PFSK-1 (cell line): Measurements from ENCODE around the gene SRRM5.

Experiments
- FOXP2 ChIP-seq: optimal IDR thresholded peaks from 2 replicates; pipeline ENCODE3; 2011; ENCODE audit warnings: borderline replicate concordance, control low read depth, inconsistent platforms; ENCODE audit not compliant: insufficient read depth; ENCODE audit errors: extremely low read length, extremely low read depth
- POLR2AphosphoS5 ChIP-seq: IDR thresholded peaks from 2 replicates; pipeline ENCODE4 v1.6.1; 2012; ENCODE audit warnings: low read depth, mild to moderate bottlenecking, control low read depth, low read length, moderate library complexity
- SIN3A ChIP-seq: IDR thresholded peaks from 2 replicates; pipeline ENCODE4 v1.6.1; 2012; ENCODE audit warnings: mild to moderate bottlenecking, low read length, moderate library complexity, borderline replicate concordance; ENCODE audit not compliant: insufficient read depth
- TAF1 ChIP-seq: IDR thresholded peaks from 2 replicates; pipeline ENCODE4 v1.6.1; 2012; ENCODE audit warnings: low read length, control low read depth, borderline replicate concordance; ENCODE audit not compliant: insufficient read depth
- TF ChIP-seq, protein P1 (sequence below), 2 experiments: IDR thresholded peaks; 2 replicates each; pipeline versions ENCODE4 v1.6.1 to v1.8.0; 2011 to 2012; ENCODE audit warnings: low read depth in 2 of 2, low read length in 2 of 2, control low read depth in 1 of 2, inconsistent platforms in 1 of 2, mild to moderate bottlenecking in 1 of 2, moderate library complexity in 1 of 2; ENCODE audit not compliant: insufficient read depth in 1 of 2

SRRM5 gene

DNA sequence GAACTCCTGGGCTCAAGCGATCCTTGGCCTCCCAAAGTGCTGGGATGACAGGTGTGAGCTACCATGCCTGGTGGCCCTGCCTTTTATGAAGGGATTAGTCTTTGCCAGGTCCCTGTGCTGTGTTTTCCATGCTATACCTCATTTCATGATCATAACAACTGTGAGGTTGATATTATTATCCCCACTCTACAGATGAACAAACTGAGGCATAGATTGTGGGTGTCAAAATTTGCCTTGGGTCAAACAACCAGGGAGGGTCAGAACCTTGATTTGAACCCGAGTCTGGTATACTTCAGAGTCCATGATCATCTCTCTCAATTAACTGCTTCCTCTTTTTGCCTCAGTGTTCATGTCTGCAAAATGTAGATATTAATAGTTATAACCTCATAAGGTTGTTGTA is 29.4 kb upstream of the SRRM5 start:
- no peak for TF ChIP-seq POLR2AphosphoS5
- no peak for TF ChIP-seq FOXP2
- TF ChIP-seq, protein P1, sequence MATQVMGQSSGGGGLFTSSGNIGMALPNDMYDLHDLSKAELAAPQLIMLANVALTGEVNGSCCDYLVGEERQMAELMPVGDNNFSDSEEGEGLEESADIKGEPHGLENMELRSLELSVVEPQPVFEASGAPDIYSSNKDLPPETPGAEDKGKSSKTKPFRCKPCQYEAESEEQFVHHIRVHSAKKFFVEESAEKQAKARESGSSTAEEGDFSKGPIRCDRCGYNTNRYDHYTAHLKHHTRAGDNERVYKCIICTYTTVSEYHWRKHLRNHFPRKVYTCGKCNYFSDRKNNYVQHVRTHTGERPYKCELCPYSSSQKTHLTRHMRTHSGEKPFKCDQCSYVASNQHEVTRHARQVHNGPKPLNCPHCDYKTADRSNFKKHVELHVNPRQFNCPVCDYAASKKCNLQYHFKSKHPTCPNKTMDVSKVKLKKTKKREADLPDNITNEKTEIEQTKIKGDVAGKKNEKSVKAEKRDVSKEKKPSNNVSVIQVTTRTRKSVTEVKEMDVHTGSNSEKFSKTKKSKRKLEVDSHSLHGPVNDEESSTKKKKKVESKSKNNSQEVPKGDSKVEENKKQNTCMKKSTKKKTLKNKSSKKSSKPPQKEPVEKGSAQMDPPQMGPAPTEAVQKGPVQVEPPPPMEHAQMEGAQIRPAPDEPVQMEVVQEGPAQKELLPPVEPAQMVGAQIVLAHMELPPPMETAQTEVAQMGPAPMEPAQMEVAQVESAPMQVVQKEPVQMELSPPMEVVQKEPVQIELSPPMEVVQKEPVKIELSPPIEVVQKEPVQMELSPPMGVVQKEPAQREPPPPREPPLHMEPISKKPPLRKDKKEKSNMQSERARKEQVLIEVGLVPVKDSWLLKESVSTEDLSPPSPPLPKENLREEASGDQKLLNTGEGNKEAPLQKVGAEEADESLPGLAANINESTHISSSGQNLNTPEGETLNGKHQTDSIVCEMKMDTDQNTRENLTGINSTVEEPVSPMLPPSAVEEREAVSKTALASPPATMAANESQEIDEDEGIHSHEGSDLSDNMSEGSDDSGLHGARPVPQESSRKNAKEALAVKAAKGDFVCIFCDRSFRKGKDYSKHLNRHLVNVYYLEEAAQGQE (IDR thresholded peaks at IDR 0.05; ENCODE audit: insufficient read depth in 1 of 2, low read depth in 2 of 2, low read length in 2 of 2): no peak
- no peak for TF ChIP-seq TAF1
- no peak for TF ChIP-seq SIN3A

DNA sequence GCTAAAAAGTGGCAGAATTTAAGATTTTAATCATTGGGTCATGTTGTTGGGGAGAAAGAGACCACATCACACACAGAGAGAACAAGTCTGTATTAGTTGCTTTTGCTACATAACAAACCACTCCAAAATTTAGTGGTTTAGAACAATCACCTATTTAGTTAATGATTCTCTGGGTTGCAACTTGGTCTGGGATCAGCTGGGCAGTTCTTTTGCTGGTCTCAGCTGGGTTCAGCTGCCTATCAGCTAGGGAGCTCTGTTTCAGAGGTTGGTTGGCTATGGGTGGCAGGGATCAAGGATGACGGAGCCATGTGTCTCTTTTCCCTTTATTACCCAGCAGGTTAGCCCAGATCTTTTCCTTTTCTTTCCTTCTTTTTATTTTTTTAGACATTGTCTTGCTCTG is 27.4 kb upstream of the SRRM5 start:
- TF ChIP-seq TAF1: no peak
- TF ChIP-seq, protein P1 (IDR thresholded peaks at IDR 0.05; ENCODE audit: insufficient read depth in 1 of 2, low read depth in 2 of 2, low read length in 2 of 2): no peak
- TF ChIP-seq POLR2AphosphoS5: no peak
- TF ChIP-seq FOXP2: no peak

DNA sequence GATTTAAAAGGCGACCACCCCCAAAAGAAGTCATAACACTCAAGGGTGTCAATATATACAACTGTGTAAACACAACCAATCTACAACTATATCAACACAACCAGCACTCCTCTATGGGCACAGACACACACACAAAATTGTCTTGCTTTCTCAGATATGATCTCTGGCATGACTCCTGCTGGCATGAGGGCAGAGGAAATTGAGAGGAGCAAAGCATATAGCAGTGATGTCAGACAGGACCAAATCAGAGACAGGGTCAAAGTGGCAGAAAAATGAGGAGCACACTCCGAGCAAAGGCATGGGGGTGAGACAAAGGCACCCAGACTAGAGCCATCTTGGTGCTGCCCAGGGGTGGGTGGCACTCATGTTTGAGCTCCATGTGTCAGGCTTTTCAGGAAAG is 25.5 kb upstream of the SRRM5 start:
- TF ChIP-seq SIN3A (no peak), POLR2AphosphoS5 (no peak), FOXP2 (no peak), TAF1 (no peak)
- TF ChIP-seq, protein P1 (IDR thresholded peaks at IDR 0.05; ENCODE audit: insufficient read depth in 1 of 2, low read depth in 2 of 2, low read length in 2 of 2): no peak

DNA sequence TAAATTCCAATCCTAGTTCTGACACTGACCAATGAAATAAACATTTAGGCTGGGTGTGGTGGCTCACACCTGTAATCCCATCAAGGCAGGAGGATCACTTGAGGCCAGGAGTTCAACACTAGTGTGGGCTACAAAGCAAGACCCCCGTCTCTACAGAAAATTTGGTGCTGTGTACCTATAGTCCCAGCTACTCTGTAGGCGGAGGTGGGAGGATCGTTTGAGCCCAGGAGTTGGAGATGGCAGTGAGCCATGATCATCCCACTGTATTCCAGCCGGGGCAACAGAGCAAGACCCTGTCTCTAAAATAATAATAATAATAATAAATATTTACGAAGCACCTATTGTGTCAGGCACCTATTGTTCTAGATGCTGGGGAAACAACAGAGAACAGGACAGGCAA is 22.6 kb upstream of the SRRM5 start:
- TF ChIP-seq, protein P1 (IDR thresholded peaks at IDR 0.05; ENCODE audit: insufficient read depth in 1 of 2, low read depth in 2 of 2, low read length in 2 of 2): no peak
- TF ChIP-seq SIN3A (no peak), POLR2AphosphoS5 (no peak), FOXP2 (no peak)

DNA sequence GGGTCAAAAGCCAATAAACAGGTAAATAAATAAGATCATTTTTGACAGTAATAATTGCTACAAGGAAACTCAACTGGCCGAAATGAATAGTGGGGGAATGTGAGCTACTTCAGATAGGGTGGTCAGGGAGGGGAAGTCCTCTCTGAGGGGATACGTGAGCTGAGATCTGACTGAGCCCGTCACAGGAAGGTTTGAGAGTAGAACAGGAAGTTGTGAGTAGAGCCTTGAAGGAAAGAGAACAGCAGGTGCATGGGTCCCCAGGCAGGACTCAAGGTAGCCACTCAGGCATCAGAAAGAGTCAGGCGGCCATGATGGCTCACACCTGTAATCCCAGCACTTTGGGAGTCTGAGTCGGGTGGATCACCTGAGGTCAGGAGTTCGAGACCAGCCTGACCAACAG is 22.2 kb upstream of the SRRM5 start:
- TF ChIP-seq POLR2AphosphoS5 (no peak), FOXP2 (no peak), TAF1 (no peak), SIN3A (no peak)
- TF ChIP-seq, protein P1 (IDR thresholded peaks at IDR 0.05; ENCODE audit: insufficient read depth in 1 of 2, low read depth in 2 of 2, low read length in 2 of 2): no peak
